ENCODE results near the gene GSG1L.

DNA sequence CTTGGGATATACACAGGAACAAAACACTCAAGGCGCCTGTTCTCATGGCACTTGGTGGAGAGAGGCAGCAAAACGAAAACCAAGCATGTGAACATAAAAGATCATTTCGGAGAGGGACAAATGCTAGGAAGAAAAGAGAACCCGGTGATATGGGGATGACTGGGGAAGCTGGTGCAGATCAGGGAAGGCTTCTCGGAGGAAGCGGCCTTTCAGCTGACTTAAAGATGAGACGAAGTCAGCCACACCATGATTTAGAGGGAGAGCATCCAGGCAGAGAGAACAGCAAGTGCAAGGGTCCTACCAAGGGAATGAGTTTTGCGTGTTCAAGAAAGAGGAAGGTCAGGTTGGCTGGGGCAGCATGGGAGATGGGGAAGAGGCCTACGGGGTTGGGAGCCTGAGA, 262.7 kb downstream of the GSG1L start:
- TF ChIP-seq CTCF (IDR thresholded peaks at IDR 0.05; ENCODE audit: low read depth, low read length) (no peak), POLR2A (IDR thresholded peaks at IDR 0.05; ENCODE audit: extremely low read depth, insufficient read length) (no peak), MYC (IDR thresholded peaks at IDR 0.05; ENCODE audit: low read depth, low read length) (no peak)
- TF ChIP-seq, protein P1, sequence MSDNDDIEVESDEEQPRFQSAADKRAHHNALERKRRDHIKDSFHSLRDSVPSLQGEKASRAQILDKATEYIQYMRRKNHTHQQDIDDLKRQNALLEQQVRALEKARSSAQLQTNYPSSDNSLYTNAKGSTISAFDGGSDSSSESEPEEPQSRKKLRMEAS (IDR thresholded peaks at IDR 0.05; ENCODE audit: low read depth, low read length), result no peak

All from NB4 (cell line).